Measurements from ENCODE around the gene FERMT2. TPM values are rescaled to one million over a fixed set of nuclear protein-coding genes. Genes with fewer than 3 reads are reported as not detected.

FERMT2 gene
- total and polyA plus RNA-seq, 9 of the 15 experiments (the other 6 are each of a cell fraction or from before 2014, with no cell fraction given) = 0.10 to 1.3 (median 0.40) TPM

- no peak for ATAC-seq
- Histone ChIP-seq H3K4me1 (replicated peaks in 1 of 2; ENCODE audit: control insufficient read depth in 2 of 2, insufficient read depth in 2 of 2, low read length in 2 of 2) (no peaks in the 10 kb centered on the region), H3K9me3 (replicated peaks; ENCODE audit: control insufficient read depth, insufficient read depth, low read depth, low read length) (no peaks in the 10 kb centered on the region), H3K36me3 (ENCODE audit: control insufficient read depth, insufficient read depth, low read length) (no peaks in the 10 kb centered on the region), H3K4me2 (ENCODE audit: insufficient read depth, low read length) (no peak overlapping the region), H3K9ac (ENCODE audit: insufficient read depth in 1 of 2, low read depth in 2 of 2, low read length in 2 of 2) (no peak overlapping the region), H3K79me2 (ENCODE audit: control insufficient read depth, insufficient read depth, low read length) (no peaks in the 10 kb centered on the region), H3K9me1 (ENCODE audit: control insufficient read depth, insufficient read depth, low read length) (no peaks in the 10 kb centered on the region), H3K4me3 (no peak overlapping the region), H2AFZ (ENCODE audit: low read depth, low read length) (no peak overlapping the region), H3K27me3 (ENCODE audit: control insufficient read depth in 2 of 2, insufficient read depth in 2 of 2, low read length in 2 of 2) (no peaks in the 10 kb centered on the region), H4K20me1 (replicated peaks; ENCODE audit: control insufficient read depth, insufficient read depth, low read length) (no peaks in the 10 kb centered on the region), H3K27ac (ENCODE audit: extremely low read depth, low read depth, low read length) (no peak overlapping the region)
- DNase-seq (ENCODE audit: extremely low read depth in 1 of 4, low spot score in 3 of 4) = no peak
- in situ Hi-C loops (cut with MboI) = no loop called here
- BruUV-seq (replicated peaks) = no TSS peak
- POLR2A ChIA-PET = interaction anchor here (0.6 kb wide), 1 partner anchor 163 kb away, joined by 3 read pairs; no protein-coding TSS in a partner anchor
- intact Hi-C loops (cut with micrococcal nuclease) = no loop called here
- FAIRE-seq = no peak
- WGBS (ENCODE audit: insufficient coverage, low coverage, missing lambda C conversion rate) = 8% methylated on average over 2 of the region's 2 CpGs
- CTCF ChIA-PET (ENCODE audit: low intra/inter-chr PET ratio) = no interaction called here
- TF ChIP-seq EWSR1 (IDR thresholded peaks at IDR 0.05; ENCODE audit: borderline replicate concordance, low read depth, partially characterized antibody) = no peak
- TF ChIP-seq, protein P1, sequence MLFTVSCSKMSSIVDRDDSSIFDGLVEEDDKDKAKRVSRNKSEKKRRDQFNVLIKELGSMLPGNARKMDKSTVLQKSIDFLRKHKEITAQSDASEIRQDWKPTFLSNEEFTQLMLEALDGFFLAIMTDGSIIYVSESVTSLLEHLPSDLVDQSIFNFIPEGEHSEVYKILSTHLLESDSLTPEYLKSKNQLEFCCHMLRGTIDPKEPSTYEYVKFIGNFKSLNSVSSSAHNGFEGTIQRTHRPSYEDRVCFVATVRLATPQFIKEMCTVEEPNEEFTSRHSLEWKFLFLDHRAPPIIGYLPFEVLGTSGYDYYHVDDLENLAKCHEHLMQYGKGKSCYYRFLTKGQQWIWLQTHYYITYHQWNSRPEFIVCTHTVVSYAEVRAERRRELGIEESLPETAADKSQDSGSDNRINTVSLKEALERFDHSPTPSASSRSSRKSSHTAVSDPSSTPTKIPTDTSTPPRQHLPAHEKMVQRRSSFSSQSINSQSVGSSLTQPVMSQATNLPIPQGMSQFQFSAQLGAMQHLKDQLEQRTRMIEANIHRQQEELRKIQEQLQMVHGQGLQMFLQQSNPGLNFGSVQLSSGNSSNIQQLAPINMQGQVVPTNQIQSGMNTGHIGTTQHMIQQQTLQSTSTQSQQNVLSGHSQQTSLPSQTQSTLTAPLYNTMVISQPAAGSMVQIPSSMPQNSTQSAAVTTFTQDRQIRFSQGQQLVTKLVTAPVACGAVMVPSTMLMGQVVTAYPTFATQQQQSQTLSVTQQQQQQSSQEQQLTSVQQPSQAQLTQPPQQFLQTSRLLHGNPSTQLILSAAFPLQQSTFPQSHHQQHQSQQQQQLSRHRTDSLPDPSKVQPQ (CRISPR knock-in tag; IDR thresholded peaks at IDR 0.05; ENCODE audit: borderline replicate concordance) = no peak
- TF ChIP-seq, protein P2, sequence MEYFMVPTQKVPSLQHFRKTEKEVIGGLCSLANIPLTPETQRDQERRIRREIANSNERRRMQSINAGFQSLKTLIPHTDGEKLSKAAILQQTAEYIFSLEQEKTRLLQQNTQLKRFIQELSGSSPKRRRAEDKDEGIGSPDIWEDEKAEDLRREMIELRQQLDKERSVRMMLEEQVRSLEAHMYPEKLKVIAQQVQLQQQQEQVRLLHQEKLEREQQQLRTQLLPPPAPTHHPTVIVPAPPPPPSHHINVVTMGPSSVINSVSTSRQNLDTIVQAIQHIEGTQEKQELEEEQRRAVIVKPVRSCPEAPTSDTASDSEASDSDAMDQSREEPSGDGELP (CRISPR knock-in tag; IDR thresholded peaks at IDR 0.05; ENCODE audit: borderline replicate concordance) = no peak
- TF ChIP-seq FOXK1 (CRISPR knock-in tag; IDR thresholded peaks at IDR 0.05; ENCODE audit: borderline replicate concordance) = no peak
- TF ChIP-seq MCM7 (IDR thresholded peaks at IDR 0.05) = no peak
Observed at GRCh38 chr14:52987042-52987441, 36.2 kb upstream of the FERMT2 start.

Measured in K562 (cell line).